ENCODE results near the gene DHX16.
"Not testable (repeated sequence)": the region's sequence is repeated elsewhere in the genome, so short reads cannot be mapped to it uniquely, and the experiment has no call there.

DHX16 gene

DNA sequence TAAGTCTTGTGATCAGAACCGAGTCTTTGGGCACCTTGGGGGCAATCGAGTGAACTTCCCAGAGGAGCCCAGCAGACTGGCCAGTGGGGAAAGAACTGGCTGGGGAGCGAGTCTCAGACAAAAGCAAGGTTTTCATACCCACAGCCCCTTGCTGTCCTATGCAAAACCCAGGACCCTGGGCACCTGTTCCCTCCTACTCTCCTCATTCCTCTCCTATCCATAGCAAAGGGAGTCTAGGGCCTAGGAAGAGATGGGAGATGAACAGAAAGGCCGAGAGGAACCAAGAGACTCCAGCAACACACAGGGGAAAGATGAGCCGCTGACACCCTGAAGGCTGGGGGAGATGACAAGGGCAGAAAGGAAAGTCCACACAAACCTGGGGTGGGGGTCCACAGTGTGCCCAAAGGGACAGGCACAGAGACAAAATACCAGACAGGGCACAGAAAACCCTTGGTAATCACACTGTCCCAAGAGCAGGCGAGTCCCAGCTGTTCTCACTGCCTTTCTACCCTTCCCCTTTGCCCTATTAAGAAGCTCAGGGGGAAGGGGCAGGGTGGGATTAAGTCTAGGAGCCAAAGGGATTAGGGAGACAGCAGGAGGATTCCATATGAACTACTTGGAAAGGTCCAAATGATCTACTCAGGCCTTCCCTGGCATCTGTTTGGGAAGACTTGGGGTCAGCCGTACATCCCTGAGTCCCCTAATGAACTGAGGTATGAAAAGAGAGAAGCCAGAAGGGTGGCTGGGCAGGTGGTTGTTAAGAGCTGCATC lies 7.1 kb upstream of the DHX16 start:
- in situ Hi-C loops (cut with MboI; ENCODE audit: low sequenced_read_pairs): no loop called here

DNA sequence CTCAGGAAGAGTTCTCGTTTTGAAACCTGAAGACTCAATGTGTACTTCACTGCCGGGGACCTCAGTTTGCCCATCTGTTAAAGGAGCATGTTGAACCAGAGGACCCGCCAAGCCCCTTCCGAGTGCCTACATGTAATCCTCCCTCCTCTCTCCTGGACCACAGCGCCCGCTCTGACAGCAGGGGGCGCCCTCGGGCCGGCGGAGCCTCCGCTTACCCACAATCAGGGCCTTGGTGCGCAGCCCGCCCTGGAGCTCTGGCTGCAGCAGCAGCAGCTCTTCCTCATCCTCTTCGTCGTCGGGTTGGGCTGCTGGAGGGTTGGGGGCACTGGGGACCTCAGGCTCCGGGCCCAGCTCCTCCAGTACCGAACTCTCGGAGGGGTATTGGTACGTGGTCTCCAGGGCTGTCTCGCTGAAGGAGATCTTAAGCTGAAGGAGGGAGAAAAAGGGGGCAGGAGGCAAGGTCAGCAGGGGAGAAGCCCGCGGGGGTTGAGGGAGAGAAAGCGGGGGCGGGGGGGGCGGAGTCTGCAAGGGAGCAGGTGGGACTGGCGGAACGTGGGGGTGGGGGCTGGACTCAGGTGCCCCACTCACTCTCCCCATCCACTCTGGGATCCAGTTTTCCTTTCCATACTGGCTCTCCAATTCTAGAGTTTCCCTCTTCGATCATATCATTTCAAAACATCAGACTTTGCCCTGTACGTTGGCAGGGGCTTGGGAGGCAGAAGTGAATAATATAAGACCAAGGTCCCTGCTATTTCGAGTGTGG lies 6.3 kb upstream of the DHX16 start:
- in situ Hi-C loops (cut with MboI; ENCODE audit: low sequenced_read_pairs): no loop called here

DNA sequence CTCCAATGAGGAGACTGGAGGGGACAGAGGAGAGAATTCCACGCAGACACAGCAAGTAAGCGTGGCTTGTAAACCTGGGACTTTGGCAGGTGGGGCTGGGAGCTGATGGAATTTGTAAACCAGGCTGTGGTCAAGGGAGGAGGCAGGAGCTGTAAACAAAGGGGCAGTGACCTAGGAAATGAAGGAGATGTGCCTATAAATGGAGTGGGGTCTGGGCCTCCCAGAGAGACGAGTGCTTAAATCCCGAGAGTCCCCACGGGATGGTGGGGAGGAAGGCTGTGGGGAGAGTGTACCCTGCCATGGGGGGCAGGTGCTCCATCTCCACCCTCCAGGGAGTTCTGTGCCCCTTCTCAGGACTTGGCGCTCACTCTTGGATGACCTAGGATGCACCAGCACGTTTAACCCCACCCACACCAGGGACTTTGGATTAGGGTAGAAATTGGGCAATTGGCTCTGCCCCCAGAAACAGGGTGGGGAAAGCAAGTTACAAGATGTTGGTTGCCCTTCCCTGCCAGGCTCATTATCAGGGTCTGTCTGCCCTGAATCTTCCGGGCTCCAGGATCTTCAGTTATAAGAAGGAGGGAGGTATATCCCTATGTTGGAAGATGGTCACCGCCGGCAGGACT lies 4.0 kb upstream of the DHX16 start:
- in situ Hi-C loops (cut with MboI; ENCODE audit: low sequenced_read_pairs): no loop called here

DNA sequence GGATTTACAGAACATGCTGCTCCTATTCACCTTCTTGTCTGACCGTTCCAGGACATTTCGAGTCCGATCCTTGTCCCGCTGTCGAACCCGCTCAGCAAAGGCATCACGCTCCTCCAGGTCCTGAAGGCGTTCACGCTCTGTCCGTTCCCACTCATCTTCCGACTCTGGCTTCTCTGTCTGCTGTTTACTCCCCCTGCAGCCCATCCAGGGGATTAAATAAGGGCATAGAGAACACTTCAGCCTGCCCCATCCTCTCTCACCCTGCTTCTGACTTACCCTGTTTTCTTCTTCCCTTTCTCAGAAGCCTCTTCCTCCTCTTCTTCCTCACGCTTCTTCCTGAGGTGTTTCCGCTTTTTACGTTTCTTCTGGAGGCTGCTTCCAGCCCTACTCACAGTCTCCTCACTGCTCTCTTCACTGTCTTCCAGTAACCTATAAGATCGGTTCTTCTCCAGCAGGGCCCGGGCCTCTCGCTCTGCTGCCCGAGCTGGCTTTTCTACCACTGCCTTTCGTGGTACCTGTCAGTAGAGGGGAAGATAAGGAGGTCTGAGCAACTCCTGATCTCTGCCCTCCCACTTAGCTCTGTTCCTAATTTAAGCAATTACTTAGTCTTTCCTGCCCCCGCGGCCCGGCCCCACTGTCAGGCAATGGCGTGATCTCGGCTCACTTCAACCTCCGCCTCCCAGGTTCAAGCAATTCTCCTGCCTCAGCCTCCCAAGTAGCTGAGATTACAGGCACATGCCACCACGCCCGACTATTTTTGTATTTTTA lies 1.9 kb downstream of the DHX16 start:
- in situ Hi-C loops (cut with MboI; ENCODE audit: low sequenced_read_pairs): no loop called here

DNA sequence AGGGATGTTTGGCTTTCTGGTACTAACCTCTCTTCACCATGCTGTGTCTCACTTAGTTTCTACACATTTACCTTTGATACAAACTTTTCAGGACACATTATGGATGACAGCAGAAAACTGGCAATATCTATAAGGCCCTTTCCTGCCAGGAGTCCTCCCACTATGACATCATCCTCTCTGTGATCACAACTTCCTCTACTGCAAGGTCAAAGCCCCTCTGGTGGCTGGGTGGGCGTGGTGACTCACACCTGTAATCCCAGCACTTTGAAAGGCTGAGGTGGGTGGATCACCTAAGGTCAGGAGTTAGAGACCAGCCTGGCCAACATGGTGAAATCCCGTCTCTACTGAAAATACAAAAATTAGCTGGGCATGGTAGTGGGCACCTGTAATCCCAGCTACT lies 6.5 kb downstream of the DHX16 start:
- in situ Hi-C loops (cut with MboI; ENCODE audit: low sequenced_read_pairs): not testable (repeated sequence)

DNA sequence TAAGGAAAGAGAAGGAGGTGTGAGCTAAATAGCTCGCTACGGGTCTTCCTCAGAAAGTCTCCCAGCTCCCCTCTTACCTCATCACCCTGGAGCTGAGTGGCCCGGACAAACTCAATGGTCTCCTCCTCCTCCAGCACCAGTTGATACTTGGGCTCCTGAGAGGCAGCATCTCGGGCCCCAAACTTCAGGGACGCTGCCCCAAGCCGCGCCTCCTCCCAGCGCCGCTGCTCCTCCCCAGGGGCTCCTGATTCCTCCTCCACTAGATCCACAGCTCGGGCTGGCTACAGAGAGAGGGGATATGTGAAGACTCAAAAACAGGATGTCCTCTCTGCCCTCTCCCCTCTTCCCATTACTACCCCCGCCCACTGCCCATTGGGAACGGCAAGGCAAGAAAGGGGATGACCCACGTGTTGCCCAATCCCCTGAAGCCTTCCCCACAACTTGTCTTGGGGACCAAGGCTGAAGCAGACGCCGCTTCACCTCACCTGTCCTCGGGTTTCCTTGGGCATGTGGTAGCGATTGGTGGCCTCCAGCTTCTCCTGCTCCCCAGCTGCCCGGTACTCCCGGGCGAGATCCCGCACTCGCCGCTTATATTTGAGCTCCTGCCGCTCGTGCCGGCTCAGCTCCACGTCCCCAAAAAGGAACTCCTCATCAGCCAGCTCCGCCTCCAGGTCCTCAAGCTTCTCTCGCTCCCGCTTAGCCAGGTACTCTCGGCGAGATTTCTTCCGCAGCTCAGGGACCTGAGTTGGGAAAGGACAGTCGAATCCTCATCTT lies 7.6 kb downstream of the DHX16 start:
- in situ Hi-C loops (cut with MboI; ENCODE audit: low sequenced_read_pairs): no loop called here

DNA sequence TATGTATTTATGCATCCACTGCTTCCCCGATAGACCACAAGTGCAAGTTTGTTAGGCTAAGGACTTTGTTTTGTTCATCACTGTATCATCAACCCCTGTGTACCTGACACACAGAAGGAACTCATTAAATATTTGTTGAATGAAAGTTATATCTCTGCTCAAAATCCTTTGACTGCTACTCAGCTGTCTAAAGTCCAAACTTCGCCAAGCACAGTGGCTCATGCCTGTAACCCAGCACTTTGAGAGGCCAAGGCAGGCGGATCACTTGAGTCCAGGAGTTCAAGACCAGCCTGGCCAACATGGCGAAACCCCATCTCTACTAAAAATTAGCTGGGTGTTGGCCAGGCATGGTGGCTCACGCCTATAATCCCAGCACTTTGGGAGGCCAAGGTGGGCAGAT lies 14.9 kb downstream of the DHX16 start:
- in situ Hi-C loops (cut with MboI; ENCODE audit: low sequenced_read_pairs): not testable (repeated sequence)

DNA sequence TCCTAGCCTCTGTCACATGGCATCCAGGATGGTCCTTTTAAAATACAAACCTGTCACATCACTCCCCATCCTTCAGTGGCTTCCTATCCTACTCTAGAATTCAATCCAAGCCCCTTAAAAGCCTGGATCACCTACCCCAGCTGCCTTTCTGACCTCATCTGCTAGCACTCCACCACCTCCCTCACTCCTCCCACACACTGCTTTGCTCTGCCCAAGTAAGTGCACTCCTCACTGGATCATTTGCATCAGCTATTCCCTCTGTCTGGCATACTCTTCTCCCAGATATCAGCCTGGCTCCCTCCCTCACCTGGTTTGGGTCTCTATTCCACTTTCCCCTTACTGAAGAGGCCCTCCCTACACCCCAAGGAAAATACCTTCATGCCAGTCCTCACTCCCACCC lies 15.4 kb downstream of the DHX16 start:
- in situ Hi-C loops (cut with MboI; ENCODE audit: low sequenced_read_pairs): no loop called here

DNA sequence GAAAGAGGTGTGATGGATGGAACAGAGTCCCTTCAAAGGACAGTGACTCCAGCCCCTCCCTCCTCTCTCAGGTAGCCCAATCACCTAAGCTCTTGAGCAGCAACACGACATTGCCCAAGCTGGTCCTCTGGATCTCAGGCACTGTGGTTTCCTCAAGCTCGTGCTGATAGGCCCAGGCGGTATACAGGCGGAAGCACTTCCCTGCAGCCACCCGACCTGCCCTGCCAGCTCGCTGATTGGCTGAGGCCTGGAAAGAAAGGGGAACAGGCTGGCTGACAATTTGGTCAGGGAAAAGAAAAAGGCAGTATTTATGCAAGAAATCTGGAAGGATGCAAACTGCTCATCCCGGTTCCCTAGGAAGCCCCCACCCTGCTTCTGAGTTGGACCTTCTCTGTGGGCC lies 16.3 kb downstream of the DHX16 start:
- in situ Hi-C loops (cut with MboI; ENCODE audit: low sequenced_read_pairs): no loop called here

DNA sequence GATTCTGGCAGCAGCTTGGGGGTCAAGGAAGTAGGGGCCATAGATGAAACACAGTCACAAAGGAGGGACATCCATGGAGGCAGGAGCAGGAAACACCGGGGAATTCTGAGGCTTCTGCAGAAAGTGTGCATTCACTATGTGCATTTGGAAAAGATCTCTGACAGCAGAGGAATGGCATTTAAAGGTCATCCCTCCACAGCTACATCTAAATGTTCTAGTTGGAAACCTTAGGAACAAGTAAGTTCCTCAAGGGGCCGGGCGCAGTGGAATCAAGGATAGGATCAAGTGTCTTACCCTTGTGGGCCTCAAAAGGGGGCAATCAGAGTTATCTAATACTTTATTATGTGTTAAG lies 17.1 kb downstream of the DHX16 start:
- in situ Hi-C loops (cut with MboI; ENCODE audit: low sequenced_read_pairs): no loop called here

DNA sequence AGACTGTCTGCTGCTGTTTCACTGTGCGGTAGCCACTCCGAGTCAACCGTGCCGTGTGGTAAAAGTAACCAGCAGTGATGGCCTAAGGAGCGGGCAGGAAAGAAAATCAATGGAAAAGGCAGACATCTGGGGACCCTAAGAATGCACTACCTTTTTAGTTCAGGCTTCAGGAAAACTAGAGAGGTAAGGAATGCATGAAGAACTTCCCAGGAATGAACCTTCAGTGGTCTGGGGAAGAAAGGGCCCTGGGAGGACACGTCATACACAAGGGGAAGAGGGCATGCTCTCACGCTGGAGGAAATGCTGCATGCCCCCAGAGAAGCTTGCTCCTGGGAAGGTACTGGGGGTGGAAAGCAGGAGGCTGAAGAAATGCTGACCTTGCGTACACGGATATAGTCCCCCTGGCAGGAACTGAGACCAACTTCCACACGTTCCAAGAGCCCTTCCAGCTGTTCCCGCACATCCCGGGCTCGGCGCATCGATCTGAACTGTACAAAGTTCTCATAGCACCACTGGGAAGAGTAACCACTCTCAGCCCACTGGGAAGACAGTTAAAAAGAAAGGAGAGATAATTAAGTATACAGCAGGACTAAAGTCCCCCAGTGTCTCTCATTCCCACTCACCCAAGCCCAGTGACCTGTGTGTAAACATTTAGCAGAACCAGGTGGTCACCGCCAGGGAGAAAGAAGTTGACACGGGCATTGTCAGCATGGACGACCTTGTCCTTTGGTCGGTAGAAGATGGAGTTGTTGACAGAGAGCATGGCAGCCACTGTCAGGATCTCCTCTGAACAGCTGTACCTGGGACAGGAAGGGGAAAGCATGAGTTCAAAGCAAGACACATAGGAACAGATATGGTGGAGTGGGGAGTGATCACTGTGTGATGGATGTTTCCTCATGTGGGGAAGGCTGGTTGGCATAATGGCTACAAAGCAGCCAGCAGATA lies 17.7 kb downstream of the DHX16 start:
- in situ Hi-C loops (cut with MboI; ENCODE audit: low sequenced_read_pairs): no loop called here

DNA sequence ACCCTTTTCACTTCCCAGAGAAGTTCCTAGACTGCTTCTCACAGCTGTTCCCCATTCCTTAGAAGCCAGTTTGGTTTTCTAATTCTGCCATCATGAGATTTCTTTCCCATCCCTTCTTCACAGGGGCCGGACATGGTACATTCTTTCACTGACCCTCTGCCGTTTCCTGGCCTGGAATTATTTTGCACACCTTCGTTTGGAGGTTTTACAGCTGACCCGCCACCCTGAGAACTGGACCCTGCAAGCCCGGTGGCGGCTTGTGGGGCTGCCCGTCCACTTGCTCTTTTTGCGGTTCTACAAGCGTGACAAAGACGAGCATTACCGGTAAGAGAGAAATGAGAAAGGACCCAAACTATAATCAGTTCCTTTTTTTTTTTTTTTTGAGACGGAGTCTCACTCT lies 21.7 kb downstream of the DHX16 start:
- in situ Hi-C loops (cut with MboI; ENCODE audit: low sequenced_read_pairs): no loop called here

DNA sequence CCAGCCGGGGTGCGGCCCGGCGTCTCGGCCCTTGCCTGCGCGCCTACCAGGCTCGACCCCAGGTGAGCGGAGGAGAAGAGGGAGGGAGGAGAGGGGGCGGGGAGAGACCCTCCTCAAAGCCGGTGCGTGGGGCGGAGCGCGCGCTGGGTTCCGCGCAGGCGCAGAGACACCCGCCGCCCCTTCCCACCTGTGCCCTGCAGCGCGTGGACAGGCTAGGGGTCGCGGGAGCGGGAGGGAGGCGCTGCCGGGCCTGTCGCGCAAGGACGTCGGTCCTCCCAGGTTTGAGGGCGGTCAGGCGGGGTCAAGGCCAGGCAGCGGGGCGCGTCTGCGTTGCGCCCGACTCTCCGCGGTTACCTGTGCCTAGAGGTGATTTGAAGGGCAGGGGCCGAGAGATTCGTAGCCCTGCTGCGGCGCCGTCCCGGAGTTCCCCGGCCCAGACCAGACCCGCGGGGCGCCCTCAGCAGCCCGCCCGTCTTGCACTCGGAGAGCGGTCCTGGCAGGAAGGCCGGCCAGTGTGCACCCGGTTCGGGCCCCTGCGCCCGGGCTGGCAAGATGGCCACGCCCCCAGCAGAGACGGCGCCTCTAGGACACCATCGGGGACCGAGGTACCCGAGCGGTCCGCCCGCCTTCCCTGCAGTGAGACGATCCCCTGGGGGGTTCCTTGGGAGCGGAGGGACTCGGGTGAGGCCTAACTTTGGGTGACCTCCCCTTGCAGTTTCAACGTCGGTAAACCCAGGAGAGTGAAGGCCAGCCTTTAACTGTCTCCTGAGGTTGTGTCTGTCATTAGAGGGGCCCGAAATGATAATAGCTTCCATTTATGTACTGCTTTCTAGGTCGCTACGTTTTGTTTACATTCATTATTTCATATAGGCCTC lies 25.3 kb downstream of the DHX16 start:
- in situ Hi-C loops (cut with MboI; ENCODE audit: low sequenced_read_pairs): no loop called here

DNA sequence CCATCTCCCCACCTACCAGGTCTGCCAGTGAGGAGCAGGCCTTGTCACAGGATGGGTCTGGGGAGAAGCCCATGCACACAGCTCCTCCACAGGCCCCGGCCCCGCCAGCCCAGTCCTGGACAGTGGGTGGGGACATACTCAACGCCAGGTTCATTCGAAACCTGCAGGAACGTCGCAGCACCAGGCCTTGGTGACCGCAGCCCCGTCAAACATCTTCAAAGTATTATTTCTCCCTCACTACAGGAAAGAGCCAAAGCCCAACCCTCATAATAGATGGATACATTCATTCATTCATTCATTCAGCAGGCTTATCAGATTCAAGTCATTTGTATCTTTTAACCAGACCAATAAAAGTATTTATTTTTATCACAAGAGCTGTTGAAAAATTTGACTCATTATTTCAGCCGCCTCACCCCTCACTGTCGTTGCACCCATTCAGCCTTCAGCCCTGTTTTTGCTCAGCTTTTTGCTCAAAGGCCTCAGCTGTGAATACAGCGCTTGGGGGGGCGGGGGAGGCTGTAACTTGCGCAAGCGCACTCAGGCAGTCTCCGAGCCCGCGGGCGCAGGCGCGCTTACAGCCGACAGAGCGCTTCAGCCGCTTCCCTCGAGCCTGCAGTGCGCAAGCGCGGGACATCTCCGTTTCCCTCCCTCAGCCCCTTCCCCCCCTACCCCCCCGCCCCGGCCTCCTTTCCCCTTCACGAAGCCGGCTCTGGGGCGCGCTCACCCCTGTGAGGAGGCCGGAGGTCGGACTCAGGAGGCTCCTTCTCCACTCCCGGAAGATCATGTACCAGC lies 26.2 kb downstream of the DHX16 start, which contains the start of gene C6orf136:
C6orf136 (plus strand) TSS at position 684 of the 792 bp plus-strand sequence; CDS start at position 783, 99 bp downstream.
- in situ Hi-C loops (cut with MboI; ENCODE audit: low sequenced_read_pairs): no loop called here

DNA sequence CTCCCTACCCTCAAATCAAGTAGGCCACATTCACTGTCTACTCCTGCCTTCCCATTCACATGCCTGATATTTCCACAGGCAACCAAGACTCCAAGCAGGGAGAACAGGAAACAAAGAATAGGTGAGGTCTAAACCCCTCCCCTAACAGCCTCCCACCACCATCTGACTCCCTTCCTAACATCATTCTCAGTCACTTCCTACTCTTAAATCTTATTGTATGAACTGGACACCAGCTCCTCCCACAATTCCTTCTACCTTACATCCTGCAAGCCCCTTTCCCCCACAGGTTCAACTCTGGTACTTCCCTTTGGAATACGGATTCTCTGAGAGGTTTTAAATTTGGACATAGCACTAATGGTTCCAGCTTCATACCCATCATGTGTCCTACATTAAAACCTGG lies 26.8 kb downstream of the DHX16 start:
- in situ Hi-C loops (cut with MboI; ENCODE audit: low sequenced_read_pairs): no loop called here

DNA sequence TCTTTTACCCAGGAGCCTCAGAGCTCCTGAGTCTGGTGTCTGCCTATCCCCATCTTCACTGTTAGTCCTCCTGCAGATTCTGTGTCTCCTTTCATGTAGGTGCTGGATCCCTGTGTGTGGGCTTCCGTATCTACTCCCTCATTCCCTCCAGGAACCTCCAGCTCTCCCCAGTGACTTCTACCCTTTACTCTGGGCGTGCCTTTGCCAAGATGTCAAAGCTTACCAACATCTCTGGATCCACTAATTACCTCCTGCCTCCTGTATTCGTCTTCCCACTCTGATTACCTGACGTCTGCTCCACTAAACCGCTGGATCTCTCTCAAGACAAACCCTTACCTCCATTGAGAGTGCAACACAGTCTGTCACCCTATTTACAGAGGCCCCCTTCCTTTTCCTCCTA lies 28.0 kb downstream of the DHX16 start:
- in situ Hi-C loops (cut with MboI; ENCODE audit: low sequenced_read_pairs): no loop called here

DNA sequence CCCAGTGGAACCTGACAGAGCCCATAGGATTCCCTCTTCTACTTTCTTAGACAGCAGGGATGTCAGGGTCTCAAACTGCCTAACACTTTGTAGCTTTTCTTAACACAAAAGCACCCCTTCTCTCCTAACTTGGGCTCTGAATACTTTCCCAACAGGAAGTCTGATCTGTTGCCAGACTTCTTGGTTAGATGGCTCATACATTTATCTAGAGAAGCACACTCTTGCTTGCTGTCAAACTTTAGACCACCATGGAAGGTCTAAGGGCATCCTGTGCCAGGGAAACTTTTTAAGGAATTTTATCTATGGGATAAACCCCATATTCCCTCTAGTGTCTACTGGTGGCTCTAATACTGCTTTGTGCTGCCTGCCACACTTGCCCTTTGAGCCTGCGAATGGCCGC lies 29.1 kb downstream of the DHX16 start:
- in situ Hi-C loops (cut with MboI; ENCODE audit: low sequenced_read_pairs): no loop called here

DNA sequence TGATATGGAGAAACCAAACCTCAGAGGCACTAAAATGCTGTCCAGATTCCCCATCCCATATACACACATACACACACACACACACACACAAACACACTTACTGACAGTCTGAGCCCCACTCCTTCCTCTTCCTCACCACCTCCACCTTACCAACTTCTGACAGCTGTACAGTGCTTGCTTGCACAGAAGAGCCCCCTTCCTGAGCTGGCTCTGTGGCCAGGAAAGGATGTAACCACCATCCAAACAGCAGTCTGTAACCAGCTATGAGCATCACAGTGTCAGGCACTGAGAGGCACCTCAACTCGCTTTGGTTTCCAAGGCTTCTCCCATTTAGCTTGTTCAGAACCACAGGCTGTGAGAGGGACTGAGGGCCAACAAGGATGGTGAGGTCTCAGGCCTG lies 31.8 kb downstream of the DHX16 start:
- in situ Hi-C loops (cut with MboI; ENCODE audit: low sequenced_read_pairs): no loop called here

Data from hTERT RPE-1 (cell line).